ENCODE data around the gene CDS2.

The CDS2 gene

GRCh38 chr20:5119435-5120184 lies 7.2 kb upstream of the CDS2 start, which contains the start of gene PCNA:
TSS of gene PCNA (minus strand) at chr20:5119958. CDS start at chr20:5119798, 160 bp downstream.
- peak; percentile 99 for DNase-seq

- DNase-seq: no peak
These were observed 6.7 kb upstream of the CDS2 start for GRCh38 chr20:5120185-5120476.

- no peak for DNase-seq
These were observed 3.9 kb upstream of the CDS2 start for GRCh38 chr20:5122873-5123260.

- peak; percentile 80 for DNase-seq
These were observed 523 bp downstream of the CDS2 start for GRCh38 chr20:5127204-5127858.

- DNase-seq: no peak
These were observed 1.1 kb downstream of the CDS2 start for GRCh38 chr20:5127859-5128424.

GRCh38 chr20:5128886-5129285 lies 2.1 kb downstream of the CDS2 start:
- DNase-seq: no peak

- DNase-seq: no peak
These were observed 4.7 kb downstream of the CDS2 start for GRCh38 chr20:5131502-5131901.

GRCh38 chr20:5133998-5134397 lies 7.2 kb downstream of the CDS2 start:
- DNase-seq: no peak

- DNase-seq: no peak
These were observed 8.7 kb downstream of the CDS2 start for GRCh38 chr20:5135363-5136012.

GRCh38 chr20:5136096-5136495 lies 9.3 kb downstream of the CDS2 start:
- no peak for DNase-seq

GRCh38 chr20:5140195-5140594 lies 13.4 kb downstream of the CDS2 start:
- no peak for DNase-seq

- DNase-seq: no peak
These were observed 14.8 kb downstream of the CDS2 start for GRCh38 chr20:5141615-5142014.

GRCh38 chr20:5143851-5144250 lies 17.0 kb downstream of the CDS2 start:
- DNase-seq: peak; percentile 30

- no peak for DNase-seq
These were observed 18.7 kb downstream of the CDS2 start for GRCh38 chr20:5145365-5146098.

- no peak for DNase-seq
These were observed 19.4 kb downstream of the CDS2 start for GRCh38 chr20:5146099-5146668.

GRCh38 chr20:5146871-5147592 lies 20.2 kb downstream of the CDS2 start:
- no peak for DNase-seq

- no peak for DNase-seq
These were observed 21.8 kb downstream of the CDS2 start for GRCh38 chr20:5148581-5148980.

GRCh38 chr20:5149892-5150225 lies 23.1 kb downstream of the CDS2 start:
- no peak for DNase-seq

GRCh38 chr20:5150226-5151076 lies 23.6 kb downstream of the CDS2 start:
- DNase-seq: no peak

GRCh38 chr20:5153152-5153467 lies 26.3 kb downstream of the CDS2 start:
- DNase-seq: no peak

Data from stimulated activated CD4-positive, alpha-beta T cell treated with anti-CD3 and anti-CD28 coated beads, Interleukin-15, amount 100 ng/mL, for 24 hours (primary cell).